OCI-LY7 (cell line): ENCODE measurements around the gene TBC1D8. TPM values are rescaled to one million over a fixed set of nuclear protein-coding genes. Genes with fewer than 3 reads are reported as not detected.

ENCODE experiments used
- BruUV-seq: library from RNA; stranded (reverse); fragments of 400-500 nt; replicated peaks from 2 replicates; lab custom pipeline; 2021; lab: Mats Ljungman, UMichigan
- CTCF ChIA-PET: fragments of 300-600 bp; sonication (Branson Sonifier 250); formaldehyde crosslinking; loops from one replicate; lab custom pipeline; 2022; ENCODE audit warnings: antibody characterized with exemption; ENCODE audit not compliant: unreplicated experiment; lab: Charles Lee
- POLR2A ChIA-PET: fragments of 300-600 bp; sonication (Branson Sonifier 250); formaldehyde crosslinking; loops from one replicate; lab custom pipeline; 2022; ENCODE audit warnings: antibody characterized with exemption; lab: Charles Lee
- DNase-seq: peaks from one replicate; pipeline ENCODE4 v3.0.0-alpha.2; 2015; ENCODE audit warnings: low spot score
- H2AFZ ChIP-seq: fragments of 200-600 bp; sonication (generic), shearing (Covaris generic); 2 replicates; pipeline ENCODE4 v1.6.1; 2014; ENCODE audit warnings: mild to moderate bottlenecking, antibody characterized with exemption, low read length, moderate library complexity
- H3K27ac ChIP-seq: fragments of 200-600 bp; sonication (generic); 2 replicates; pipeline ENCODE4 v1.5.1; 2014; ENCODE audit warnings: mixed run types, low read depth, mild to moderate bottlenecking, moderate library complexity, low read length, inconsistent platforms; ENCODE audit not compliant: poor library complexity, severe bottlenecking
- H3K36me3 ChIP-seq: fragments of 200-600 bp; sonication (generic); 2 replicates; pipeline ENCODE4 v1.6.1; 2014; ENCODE audit warnings: mild to moderate bottlenecking, antibody characterized with exemption, low read length, moderate library complexity, mixed read lengths; ENCODE audit not compliant: insufficient read depth
- H3K4me1 ChIP-seq: fragments of 200-600 bp; sonication (generic); 2 replicates; pipeline ENCODE4 v1.5.1; 2014; ENCODE audit warnings: mild to moderate bottlenecking, low read length; ENCODE audit not compliant: insufficient read depth, poor library complexity, severe bottlenecking
- H3K4me2 ChIP-seq: fragments of 200-600 bp; sonication (generic); 2 replicates; pipeline ENCODE4 v1.6.1; 2014; ENCODE audit warnings: mild to moderate bottlenecking, low read length
- H3K4me3 ChIP-seq: fragments of 200-600 bp; sonication (generic); 2 replicates; pipeline ENCODE4 v1.5.1; 2014; ENCODE audit warnings: mild to moderate bottlenecking, low read depth, low read length; ENCODE audit not compliant: poor library complexity, severe bottlenecking
- H3K79me2 ChIP-seq: fragments of 200-600 bp; sonication (generic); 2 replicates; pipeline ENCODE4 v1.6.1; 2016; ENCODE audit warnings: low read depth, mild to moderate bottlenecking, low read length, moderate library complexity, mixed read lengths; ENCODE audit not compliant: insufficient read depth
- H3K9me2 ChIP-seq: fragments of 200-600 bp; sonication (generic); 2 replicates; pipeline ENCODE4 v1.6.1; 2016; ENCODE audit warnings: mild to moderate bottlenecking, low read length, mixed read lengths; ENCODE audit not compliant: insufficient read depth
- H3K9me3 ChIP-seq: fragments of 200-600 bp; sonication (generic); 2 replicates; pipeline ENCODE4 v1.6.1; 2014; ENCODE audit warnings: mild to moderate bottlenecking, mixed run types, low read length, mixed read lengths
- H4K20me1 ChIP-seq: fragments of 200-600 bp; sonication (generic); 2 replicates; pipeline ENCODE4 v1.6.1; 2014; ENCODE audit warnings: mild to moderate bottlenecking, antibody characterized with exemption, low read length, moderate library complexity, mixed read lengths; ENCODE audit not compliant: insufficient read depth
- EZH2phosphoT487 ChIP-seq: fragments of 200-600 bp; sonication (generic); IDR thresholded peaks from 2 replicates; pipeline ENCODE4 v1.6.1; 2018; ENCODE audit warnings: low read depth, borderline replicate concordance, mild to moderate bottlenecking, mixed run types, antibody characterized with exemption, low read length, moderate library complexity, mixed read lengths
- intact Hi-C: fragments of 100-400 bp; cut with micrococcal nuclease; formaldehyde crosslinking; loops from one replicate; pipeline ENCODE4 v1.10.0; 2022; ENCODE audit not compliant: unreplicated experiment
- total RNA-seq, 2 experiments: library from RNA; depleted of rRNA in 1 of 2; stranded (reverse); fragments of >200 nt in 1 of 2; shearing (Covaris generic) in 1 of 2; gene quantifications; 2 replicates each; pipeline ENCODE4 v1.2.3, GENCODE V29; 2014 to 2022
- TF ChIP-seq, protein P1 (sequence below): fragments of 200-600 bp; sonication (generic); conservative IDR thresholded peaks from 2 replicates; pipeline ENCODE4 v1.5.1; 2014; ENCODE audit warnings: mild to moderate bottlenecking, antibody characterized with exemption, low read length, moderate library complexity, mixed read lengths

TBC1D8 gene
- total RNA-seq, 2 experiments from 2014 or later, result 0.22 to 0.49 TPM

DNA sequence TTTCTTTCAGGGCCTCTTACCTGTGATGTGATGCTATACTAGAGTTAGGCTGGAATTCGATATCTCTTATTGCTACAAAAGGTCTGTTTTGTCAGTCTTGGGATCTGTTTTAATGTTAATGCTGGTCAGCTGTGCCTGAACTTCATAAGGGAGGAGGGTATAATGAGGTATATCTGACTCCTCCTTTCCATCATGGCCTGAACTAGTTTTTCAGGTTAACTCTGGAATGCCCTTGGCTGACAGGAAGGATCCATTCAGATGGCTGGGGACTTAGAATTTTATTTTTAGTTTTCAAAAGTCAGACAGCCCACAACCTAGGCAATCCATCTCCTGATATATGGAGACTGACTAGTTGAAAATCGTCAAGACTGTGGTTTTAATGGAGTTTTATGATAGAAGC is 35.9 kb upstream of the TBC1D8 start:
- Histone ChIP-seq H3K27ac (no peak overlapping the region), H3K9me3 (no peaks in the 10 kb centered on the region), H4K20me1 (no peaks in the 10 kb centered on the region), H2AFZ (no peak overlapping the region), H3K4me1 (no peaks in the 10 kb centered on the region), H3K36me3 (no peaks in the 10 kb centered on the region), H3K4me2 (no peak overlapping the region), H3K4me3 (no peak overlapping the region), H3K9me2 (no peaks in the 10 kb centered on the region), H3K79me2 (no peaks in the 10 kb centered on the region)
- BruUV-seq, result no TSS peak
- ChIA-PET POLR2A (no interaction called here), CTCF (no interaction called here)
- no peak for DNase-seq
- intact Hi-C loops, result no loop called here
- TF ChIP-seq EZH2phosphoT487, result no peak
- TF ChIP-seq, protein P1, sequence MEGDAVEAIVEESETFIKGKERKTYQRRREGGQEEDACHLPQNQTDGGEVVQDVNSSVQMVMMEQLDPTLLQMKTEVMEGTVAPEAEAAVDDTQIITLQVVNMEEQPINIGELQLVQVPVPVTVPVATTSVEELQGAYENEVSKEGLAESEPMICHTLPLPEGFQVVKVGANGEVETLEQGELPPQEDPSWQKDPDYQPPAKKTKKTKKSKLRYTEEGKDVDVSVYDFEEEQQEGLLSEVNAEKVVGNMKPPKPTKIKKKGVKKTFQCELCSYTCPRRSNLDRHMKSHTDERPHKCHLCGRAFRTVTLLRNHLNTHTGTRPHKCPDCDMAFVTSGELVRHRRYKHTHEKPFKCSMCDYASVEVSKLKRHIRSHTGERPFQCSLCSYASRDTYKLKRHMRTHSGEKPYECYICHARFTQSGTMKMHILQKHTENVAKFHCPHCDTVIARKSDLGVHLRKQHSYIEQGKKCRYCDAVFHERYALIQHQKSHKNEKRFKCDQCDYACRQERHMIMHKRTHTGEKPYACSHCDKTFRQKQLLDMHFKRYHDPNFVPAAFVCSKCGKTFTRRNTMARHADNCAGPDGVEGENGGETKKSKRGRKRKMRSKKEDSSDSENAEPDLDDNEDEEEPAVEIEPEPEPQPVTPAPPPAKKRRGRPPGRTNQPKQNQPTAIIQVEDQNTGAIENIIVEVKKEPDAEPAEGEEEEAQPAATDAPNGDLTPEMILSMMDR, result no peak

- ChIA-PET CTCF (no interaction called here), POLR2A (no interaction called here)
- no TSS peak for BruUV-seq
- H3K27ac ChIP-seq, result no peak overlapping the region
- intact Hi-C loops, result no loop called here
- no peaks in the 10 kb centered on the region for H3K4me1 ChIP-seq
- H3K4me2 ChIP-seq, result no peak overlapping the region
- H3K36me3 ChIP-seq, result no peaks in the 10 kb centered on the region
- TF ChIP-seq, protein P1, result no peak
- no peak for TF ChIP-seq EZH2phosphoT487
- H3K9me3 ChIP-seq, result no peaks in the 10 kb centered on the region
- no peaks in the 10 kb centered on the region for H3K9me2 ChIP-seq
- DNase-seq, result peak; percentile 4
- H2AFZ ChIP-seq, result no peak overlapping the region
- no peak overlapping the region for H3K4me3 ChIP-seq
- no peaks in the 10 kb centered on the region for H4K20me1 ChIP-seq
- H3K79me2 ChIP-seq, result no peaks in the 10 kb centered on the region
Measured at GRCh38 chr2:101185656-101186055, 34.5 kb upstream of the TBC1D8 start.

GRCh38 chr2:101185085-101185484 is 33.9 kb upstream of the TBC1D8 start:
- H3K4me3 ChIP-seq, result no peak overlapping the region
- no peaks in the 10 kb centered on the region for H3K9me3 ChIP-seq
- POLR2A ChIA-PET, result no interaction called here
- H3K4me1 ChIP-seq, result no peaks in the 10 kb centered on the region
- H3K4me2 ChIP-seq, result no peak overlapping the region
- DNase-seq, result no peak
- CTCF ChIA-PET, result no interaction called here
- no peak overlapping the region for H3K27ac ChIP-seq
- no TSS peak for BruUV-seq
- no peaks in the 10 kb centered on the region for H3K36me3 ChIP-seq
- TF ChIP-seq, protein P1, result no peak
- intact Hi-C loops, result no loop called here
- H4K20me1 ChIP-seq, result no peaks in the 10 kb centered on the region
- no peaks in the 10 kb centered on the region for H3K9me2 ChIP-seq
- H2AFZ ChIP-seq, result no peak overlapping the region
- no peaks in the 10 kb centered on the region for H3K79me2 ChIP-seq
